ENCODE results near the gene LILRB1. TPM values are rescaled to one million over a fixed set of nuclear protein-coding genes. Genes with fewer than 3 reads are reported as not detected.
"Not testable (repeated sequence)": the region's sequence is repeated elsewhere in the genome, so short reads cannot be mapped to it uniquely, and the experiment has no call there.

Gene LILRB1
- total RNA-seq (10 to 100 TPM; 10.9 to 47.3 TPM), polyA plus RNA-seq (ENCODE audit: insufficient read length in 6 of 6) (1 to 10 TPM; 1.2 to 2.6 (median 1.4) TPM)
- long read RNA-seq, donor 1: 0 reads
- long read RNA-seq, donor 2: 0 reads
- long read RNA-seq, donor 3: 0 reads
- long read RNA-seq, donor 4, partial matches to known transcripts: 2 of 5 reads
- long read RNA-seq, donor 4, other reads (novel, unspliced or antisense): 0 of 5 reads
- long read RNA-seq, donor 5: 0 reads
- long read RNA-seq, donor 6: 0 reads
- long read RNA-seq, donor 7: 0 reads
- long read RNA-seq, donor 8: 0 reads
- long read RNA-seq, donor 9: 0 reads
- long read RNA-seq, donor 10, partial matches to known transcripts: 5 of 14 reads
- long read RNA-seq, donor 10, other reads (novel, unspliced or antisense): 5 of 14 reads
- long read RNA-seq, donor 11: 0 reads
- long read RNA-seq, donor 12: 0 reads

DNA sequence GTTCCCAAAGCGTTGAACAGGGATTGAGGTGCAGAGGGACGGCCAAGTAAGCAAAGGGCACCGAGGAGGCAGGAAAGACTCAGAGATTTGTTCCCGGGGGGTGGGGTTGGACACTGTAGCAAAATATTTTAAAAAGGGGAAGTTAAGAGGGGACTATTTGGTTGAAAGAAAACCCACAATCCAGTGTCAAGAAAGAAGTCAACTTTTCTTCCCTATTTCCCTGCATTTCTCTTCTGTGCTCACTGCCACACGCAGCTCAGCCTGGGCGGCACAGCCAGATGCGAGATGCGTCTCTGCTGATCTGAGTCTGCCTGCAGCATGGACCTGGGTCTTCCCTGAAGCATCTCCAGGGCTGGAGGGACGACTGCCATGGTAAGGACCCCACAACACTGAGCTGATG lies at the start of gene LILRB1:
TSS of gene LILRB1 (plus strand) at position 223 of the 400 bp plus-strand sequence. CDS start 590 bp downstream, outside the sequence.
- DNase-seq (peak in 1 of 4 donors; percentile 80), ATAC-seq (peak; percentile 52)
- Histone ChIP-seq H3K27ac (peak within 1 kb of the TSS in 1 of 2 donors; percentile 42), H3K36me3 (peaks cover 0 to 21% of the 10 kb centered on the region in 2 donors), H3K27me3 (peaks cover 0 to 52% of the 10 kb centered on the region in 2 donors), H3K4me3 (peak within 1 kb of the TSS in 1 of 2 donors; percentile 42), H3K4me1 (peaks cover 0 to 11% of the 10 kb centered on the region in 2 donors)
- intact Hi-C loops (cut with DNase I); H3K9me3 ChIP-seq: not testable (repeated sequence)

DNA sequence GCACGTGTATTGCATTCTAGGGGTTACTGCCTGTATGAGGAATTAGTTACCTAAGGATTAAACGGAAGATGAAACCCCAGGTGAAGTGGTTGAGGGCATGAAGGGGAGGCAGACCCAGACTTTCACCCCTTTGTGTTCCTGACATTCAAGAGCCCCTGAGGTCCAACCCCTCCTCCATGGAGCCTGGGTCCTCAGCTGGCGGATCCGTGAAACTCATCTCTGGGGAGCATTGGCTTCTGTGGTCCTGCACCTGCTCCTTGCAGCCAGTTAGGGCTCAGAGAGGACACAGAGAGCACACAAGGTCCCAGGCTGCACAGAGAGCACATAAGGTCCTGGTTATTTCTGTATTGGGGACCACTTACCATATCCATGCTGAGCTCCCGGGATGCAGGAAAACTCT lies 43.9 kb upstream of the LILRB1 start:
- H3K4me3 ChIP-seq: no peak overlapping the region
- no peak overlapping the region for H3K27ac ChIP-seq
- H3K27me3 ChIP-seq: peaks cover 0 to 41% of the 10 kb centered on the region in 2 donors
- TF ChIP-seq, protein P1, sequence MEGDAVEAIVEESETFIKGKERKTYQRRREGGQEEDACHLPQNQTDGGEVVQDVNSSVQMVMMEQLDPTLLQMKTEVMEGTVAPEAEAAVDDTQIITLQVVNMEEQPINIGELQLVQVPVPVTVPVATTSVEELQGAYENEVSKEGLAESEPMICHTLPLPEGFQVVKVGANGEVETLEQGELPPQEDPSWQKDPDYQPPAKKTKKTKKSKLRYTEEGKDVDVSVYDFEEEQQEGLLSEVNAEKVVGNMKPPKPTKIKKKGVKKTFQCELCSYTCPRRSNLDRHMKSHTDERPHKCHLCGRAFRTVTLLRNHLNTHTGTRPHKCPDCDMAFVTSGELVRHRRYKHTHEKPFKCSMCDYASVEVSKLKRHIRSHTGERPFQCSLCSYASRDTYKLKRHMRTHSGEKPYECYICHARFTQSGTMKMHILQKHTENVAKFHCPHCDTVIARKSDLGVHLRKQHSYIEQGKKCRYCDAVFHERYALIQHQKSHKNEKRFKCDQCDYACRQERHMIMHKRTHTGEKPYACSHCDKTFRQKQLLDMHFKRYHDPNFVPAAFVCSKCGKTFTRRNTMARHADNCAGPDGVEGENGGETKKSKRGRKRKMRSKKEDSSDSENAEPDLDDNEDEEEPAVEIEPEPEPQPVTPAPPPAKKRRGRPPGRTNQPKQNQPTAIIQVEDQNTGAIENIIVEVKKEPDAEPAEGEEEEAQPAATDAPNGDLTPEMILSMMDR (IDR thresholded peaks at IDR 0.05): no peak
- H3K9me3 ChIP-seq: peaks cover 0 to 7% of the 10 kb centered on the region in 2 donors
- H3K4me1 ChIP-seq: no peaks in the 10 kb centered on the region
- H3K36me3 ChIP-seq: peaks cover 0 to 18% of the 10 kb centered on the region in 2 donors
- ATAC-seq: no peak
- no peak for DNase-seq
- intact Hi-C loops (cut with DNase I): no loop called here

DNA sequence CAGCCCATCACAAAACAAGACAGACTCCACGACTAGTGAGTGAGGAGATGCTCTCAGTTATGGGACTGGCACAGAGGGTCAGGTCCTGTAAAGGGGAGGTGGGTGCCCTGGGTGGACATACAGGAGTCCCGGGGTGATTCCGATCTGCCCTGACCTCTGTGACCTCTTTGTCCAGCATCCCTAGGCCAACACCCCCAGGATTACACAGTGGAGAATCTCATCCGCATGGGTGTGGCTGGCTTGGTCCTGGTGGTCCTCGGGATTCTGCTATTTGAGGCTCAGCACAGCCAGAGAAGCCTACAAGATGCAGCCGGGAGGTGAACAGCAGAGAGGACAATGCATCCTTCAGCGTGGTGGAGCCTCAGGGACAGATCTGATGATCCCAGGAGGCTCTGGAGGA lies 43.3 kb upstream of the LILRB1 start:
- DNase-seq: no peak

DNA sequence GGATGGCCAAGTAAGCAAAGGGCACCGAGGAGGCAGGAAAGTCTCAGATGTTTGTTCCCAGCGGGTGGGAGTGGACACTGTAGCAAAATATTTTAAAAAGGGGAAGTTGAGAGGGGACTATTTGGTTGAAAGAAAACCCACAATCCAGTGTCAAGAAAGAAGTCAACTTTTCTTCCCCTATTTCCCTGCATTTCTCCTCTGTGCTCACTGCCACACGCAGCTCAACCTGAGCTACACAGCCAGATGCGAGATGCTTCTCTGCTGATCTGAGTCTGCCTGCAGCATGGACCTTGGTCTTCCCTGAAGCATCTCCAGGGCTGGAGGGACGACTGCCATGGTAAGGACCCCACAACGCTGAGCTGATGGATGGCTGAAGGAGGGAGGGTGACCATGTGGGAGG lies 36.8 kb upstream of the LILRB1 start, which contains the start of gene LILRA1:
TSS of gene LILRA1 (plus strand) at position 188 of the 400 bp plus-strand sequence. CDS start 613 bp downstream, outside the sequence.
- peak within 1 kb of the TSS in 1 of 2 donors; percentile 36 for H3K4me3 ChIP-seq
- peaks cover 0 to 47% of the 10 kb centered on the region in 2 donors for H3K27me3 ChIP-seq
- H3K36me3 ChIP-seq; DNase-seq; H3K9me3 ChIP-seq; intact Hi-C loops (cut with DNase I): not testable (repeated sequence)
- H3K4me1 ChIP-seq: peaks cover 0 to 20% of the 10 kb centered on the region in 2 donors
- peak within 1 kb of the TSS in 1 of 2 donors; percentile 90 for H3K27ac ChIP-seq
- peak; percentile 60 for ATAC-seq

More for the DNA sequence above, 43.3 kb upstream of the LILRB1 start:
- H3K4me3 ChIP-seq: no peak overlapping the region
- intact Hi-C loops (cut with DNase I): no loop called here
- H3K9me3 ChIP-seq: peaks cover 0 to 7% of the 10 kb centered on the region in 2 donors
- peaks cover 0 to 41% of the 10 kb centered on the region in 2 donors for H3K27me3 ChIP-seq
- H3K4me1 ChIP-seq: no peaks in the 10 kb centered on the region
- TF ChIP-seq, protein P1 (IDR thresholded peaks at IDR 0.05): no peak
- peaks cover 0 to 18% of the 10 kb centered on the region in 2 donors for H3K36me3 ChIP-seq
- ATAC-seq: no peak
- no peak overlapping the region for H3K27ac ChIP-seq

DNA sequence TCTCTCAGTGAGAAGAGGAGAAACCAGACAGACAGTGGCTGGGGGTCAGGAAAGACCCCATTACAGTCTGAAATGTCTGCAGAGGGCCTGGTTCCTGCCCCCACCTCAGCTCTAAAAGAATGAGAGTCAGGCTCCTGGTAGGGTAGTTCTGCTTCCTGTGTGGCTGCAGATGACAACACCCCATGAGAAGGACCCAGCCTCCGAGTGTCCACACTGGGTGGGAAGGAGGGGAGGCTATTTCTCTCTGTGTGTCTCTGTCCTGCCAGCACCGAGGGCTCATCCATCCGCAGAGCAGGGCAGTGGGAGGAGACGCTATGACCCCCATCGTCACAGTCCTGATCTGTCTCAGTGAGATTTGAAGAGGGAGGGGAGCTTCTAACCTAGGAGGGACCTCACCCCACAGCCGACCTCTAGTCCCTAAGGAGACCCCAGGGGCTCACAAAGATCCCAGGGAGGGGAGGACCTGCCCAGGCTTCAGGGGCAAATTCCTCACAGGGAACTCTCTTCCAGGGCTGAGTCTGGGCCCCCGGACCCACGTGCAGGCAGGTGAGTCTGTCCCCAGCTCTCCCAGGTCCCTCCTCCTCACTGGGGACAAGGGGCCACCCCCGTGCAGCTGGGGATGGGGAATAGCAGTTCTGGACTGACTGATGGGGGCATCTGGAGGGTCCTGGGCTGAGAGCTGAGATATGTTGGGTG lies 36.2 kb upstream of the LILRB1 start:
- DNase-seq; intact Hi-C loops (cut with DNase I); H3K9me3 ChIP-seq; H3K36me3 ChIP-seq: not testable (repeated sequence)
- H3K27me3 ChIP-seq: peaks cover 0 to 48% of the 10 kb centered on the region in 2 donors
- H3K4me1 ChIP-seq: peaks cover 0 to 20% of the 10 kb centered on the region in 2 donors
- peak overlapping the region in 1 of 2 donors; percentile 90 for H3K27ac ChIP-seq
- H3K4me3 ChIP-seq: peak overlapping the region in 1 of 2 donors; percentile 36
- peak; percentile 61 for ATAC-seq

DNA sequence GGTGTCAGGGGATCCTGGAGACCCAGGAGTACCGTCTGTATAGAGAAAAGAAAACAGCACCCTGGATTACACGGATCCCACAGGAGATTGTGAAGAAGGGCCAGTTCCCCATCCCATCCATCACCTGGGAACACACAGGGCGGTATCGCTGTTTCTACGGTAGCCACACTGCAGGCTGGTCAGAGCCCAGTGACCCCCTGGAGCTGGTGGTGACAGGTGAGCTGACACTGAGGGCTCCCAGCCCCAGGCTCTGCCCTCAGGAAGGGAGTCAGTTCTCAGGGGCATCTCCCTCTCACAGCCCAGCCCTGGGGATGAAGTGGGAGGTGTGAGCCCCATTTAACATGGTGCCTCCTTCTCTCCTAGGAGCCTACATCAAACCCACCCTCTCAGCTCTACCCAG lies 35.5 kb upstream of the LILRB1 start:
- H3K4me1 ChIP-seq: peaks cover 0 to 20% of the 10 kb centered on the region in 2 donors
- H3K9me3 ChIP-seq: peaks cover 0 to 4% of the 10 kb centered on the region in 2 donors
- H3K36me3 ChIP-seq: no peaks in the 10 kb centered on the region
- no peak for ATAC-seq
- peak overlapping the region in 1 of 2 donors; percentile 36 for H3K4me3 ChIP-seq
- DNase-seq: no peak
- intact Hi-C loops (cut with DNase I): no loop called here
- TF ChIP-seq, protein P1 (IDR thresholded peaks at IDR 0.05): no peak
- no peak overlapping the region for H3K27ac ChIP-seq
- peaks cover 0 to 49% of the 10 kb centered on the region in 2 donors for H3K27me3 ChIP-seq

DNA sequence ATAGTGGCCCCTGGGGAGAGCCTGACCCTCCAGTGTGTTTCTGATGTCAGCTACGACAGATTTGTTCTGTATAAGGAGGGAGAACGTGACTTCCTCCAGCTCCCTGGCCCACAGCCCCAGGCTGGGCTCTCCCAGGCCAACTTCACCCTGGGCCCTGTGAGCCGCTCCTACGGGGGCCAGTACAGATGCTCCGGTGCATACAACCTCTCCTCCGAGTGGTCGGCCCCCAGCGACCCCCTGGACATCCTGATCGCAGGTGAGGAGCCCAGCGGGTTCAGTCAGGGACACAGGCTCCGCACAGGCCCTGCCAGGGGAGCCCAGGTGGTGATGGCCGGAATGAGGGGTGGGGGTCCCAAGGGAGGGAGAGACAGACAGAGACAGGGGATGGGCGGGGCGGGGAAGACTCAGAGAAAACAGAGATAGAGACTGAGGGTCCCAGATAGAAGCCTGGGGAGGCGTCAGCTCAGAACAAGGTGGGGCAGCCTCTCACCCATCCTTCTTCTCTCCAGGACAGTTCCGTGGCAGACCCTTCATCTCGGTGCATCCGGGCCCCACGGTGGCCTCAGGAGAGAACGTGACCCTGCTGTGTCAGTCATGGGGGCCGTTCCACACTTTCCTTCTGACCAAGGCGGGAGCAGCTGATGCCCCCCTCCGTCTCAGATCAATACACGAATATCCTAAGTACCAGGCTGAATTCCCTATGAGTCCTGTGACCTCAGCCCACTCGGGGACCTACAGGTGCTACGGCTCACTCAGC lies 34.4 kb upstream of the LILRB1 start:
- H3K9me3 ChIP-seq; H3K27ac ChIP-seq; ATAC-seq; intact Hi-C loops (cut with DNase I); H3K4me3 ChIP-seq; H3K36me3 ChIP-seq: not testable (repeated sequence)
- H3K4me1 ChIP-seq: peaks cover 0 to 20% of the 10 kb centered on the region in 2 donors
- peak in 1 of 4 donors; percentile 65 for DNase-seq
- H3K27me3 ChIP-seq: peaks cover 0 to 60% of the 10 kb centered on the region in 2 donors

All from left lung (tissue), 14 donors.